Lung (tissue), 12 donors: ENCODE measurements around the gene EXO5. TPM values are rescaled to one million over a fixed set of nuclear protein-coding genes. Genes with fewer than 3 reads are reported as not detected.

Experiments used
- ATAC-seq: fragments of 200-7000 bp; cut with Tn5 transposase; one replicate; pipeline ENCODE4 v1.9.1; 2020; ENCODE audit warnings: moderate number of reproducible peaks; ENCODE audit not compliant: insufficient read depth, low FRiP score
- DNase-seq, 3 donors: peaks; one replicate each; pipeline ENCODE4 v3.0.0-alpha.2; 2013 to 2017
- H3K27ac ChIP-seq, 2 donors: one replicate each; pipeline ENCODE4 v1.5.1; 2013; ENCODE audit warnings: mild to moderate bottlenecking in 2 of 2, moderate library complexity in 2 of 2, control low read depth in 1 of 2, inconsistent platforms in 1 of 2, low read depth in 1 of 2, low read length in 1 of 2
- H3K27me3 ChIP-seq, 3 donors: one replicate each; pipeline ENCODE4 v1.5.1; 2013; ENCODE audit warnings: low read length in 2 of 3; ENCODE audit not compliant: control insufficient read depth in 3 of 3, insufficient read depth in 3 of 3
- H3K36me3 ChIP-seq, 4 donors: one replicate each; pipeline ENCODE4 v1.5.1; 2013; ENCODE audit warnings: low read length in 4 of 4, mild to moderate bottlenecking in 1 of 4, moderate library complexity in 1 of 4; ENCODE audit not compliant: control insufficient read depth in 4 of 4, insufficient read depth in 4 of 4
- H3K4me1 ChIP-seq, 5 donors: one replicate each; pipeline ENCODE4 v1.5.1; 2013; ENCODE audit warnings: low read length in 5 of 5, mild to moderate bottlenecking in 2 of 5, moderate library complexity in 1 of 5; ENCODE audit not compliant: control insufficient read depth in 5 of 5, insufficient read depth in 5 of 5
- H3K4me3 ChIP-seq: one replicate; pipeline ENCODE4 v1.5.1; 2013; ENCODE audit warnings: mild to moderate bottlenecking, control low read depth, moderate library complexity
- H3K9ac ChIP-seq, 2 donors: one replicate each; pipeline ENCODE4 v1.5.1; 2013; ENCODE audit warnings: low read length in 2 of 2, control low read depth in 1 of 2; ENCODE audit not compliant: insufficient read depth in 1 of 2
- H3K9me3 ChIP-seq, 4 donors: one replicate each; pipeline ENCODE4 v1.5.1; 2013; ENCODE audit warnings: low read length in 3 of 4, mild to moderate bottlenecking in 1 of 4, moderate library complexity in 1 of 4; ENCODE audit not compliant: control insufficient read depth in 4 of 4, insufficient read depth in 3 of 4
- WGBS, 2 donors: extraction: QIAGEN DNeasy Blood & Tissue Kit; methylation state at CpG; one replicate each; pipeline ENCODE4 v1.1.7; 2013; 5-methylcytosine and 5-hydroxymethylcytosine counted together
- polyA plus RNA-seq, 2 donors: library from polyadenylated mRNA; stranded (reverse); fragments of 200-250 nt; gene quantifications; one replicate each; pipeline ENCODE4 v1.2.1, GENCODE V29; 2013
- total RNA-seq, 2 donors: library from RNA; depleted of rRNA in 1 of 2; stranded (reverse); fragments of >200 nt in 1 of 2; gene quantifications; one replicate each; pipeline ENCODE4 v1.2.1, GENCODE V29; 2014 to 2021
- TF ChIP-seq, protein P1 (sequence below): IDR thresholded peaks from 2 replicates; pipeline ENCODE4 v1.5.1; 2012; ENCODE audit warnings: mild to moderate bottlenecking; ENCODE audit errors: control extremely low read depth, extremely low read depth
- donor health status: control.
- donor health status: control.
- donor health status: Bipolar disorder and iron deficiency.
- donor health status: healthy.
- donor health status: DM: yes; HTN: yes; CAD: no.

Gene EXO5
- total and polyA plus RNA-seq, 4 donors: 4.8 to 8.4 (median 5.2) TPM

DNA sequence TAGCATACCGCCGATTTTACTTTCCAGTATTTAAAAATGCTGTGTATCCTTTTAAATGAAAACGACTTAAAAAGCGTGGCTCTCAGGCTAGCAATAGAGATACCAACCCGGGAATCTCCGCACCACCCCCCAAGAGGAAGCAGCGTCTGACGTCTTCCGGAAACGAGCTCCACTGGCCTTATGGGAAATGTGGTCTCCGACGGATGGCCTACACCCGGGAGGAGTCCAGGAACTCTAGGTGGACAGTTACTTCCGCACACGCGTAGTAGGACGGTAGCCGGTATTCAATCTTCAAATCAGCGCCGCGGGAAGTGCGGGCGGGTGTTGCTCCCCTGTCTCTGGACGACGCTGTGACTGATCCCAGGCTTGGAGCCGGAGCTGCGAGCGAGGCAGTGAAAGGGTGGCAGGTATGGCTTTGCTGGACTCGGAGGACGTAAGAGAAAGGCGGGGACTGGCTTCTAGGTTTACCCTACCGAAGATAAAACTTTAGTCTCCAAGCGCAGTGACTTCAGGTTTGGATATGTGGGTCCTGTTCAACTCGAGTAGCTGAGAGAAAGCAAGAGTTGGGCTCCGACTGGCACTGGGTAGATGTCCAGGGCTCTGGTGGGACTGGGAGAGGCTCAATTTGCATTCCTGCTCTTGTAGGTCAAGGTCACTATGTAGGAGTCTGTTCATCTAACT lies 23.0 kb downstream of the EXO5 start, which contains the start of gene ZNF684:
Gene ZNF684 (plus strand): TSS at position 257 of the 681 bp plus-strand sequence. CDS start 1,530 bp downstream, outside the sequence.
- WGBS, 2 donors: 0% methylated on average over 35 of the region's 35 CpGs
- Histone ChIP-seq H3K9ac (peak within 1 kb of the TSS; percentile 75 to 90), H3K4me3 (peak within 1 kb of the TSS; percentile 74), H3K36me3 (peaks cover 0 to 6% (median 0%) of the 10 kb centered on the region in 4 donors), H3K27ac (peak within 1 kb of the TSS; percentile 84 to 90), H3K9me3 (no peaks in the 10 kb centered on the region), H3K4me1 (peaks cover 0 to 19% (median 3%) of the 10 kb centered on the region in 5 donors), H3K27me3 (no peaks in the 10 kb centered on the region)
- DNase-seq (peak; percentile 93 to 97 (median 96)), ATAC-seq (peak; percentile 99)
- TF ChIP-seq, protein P1, sequence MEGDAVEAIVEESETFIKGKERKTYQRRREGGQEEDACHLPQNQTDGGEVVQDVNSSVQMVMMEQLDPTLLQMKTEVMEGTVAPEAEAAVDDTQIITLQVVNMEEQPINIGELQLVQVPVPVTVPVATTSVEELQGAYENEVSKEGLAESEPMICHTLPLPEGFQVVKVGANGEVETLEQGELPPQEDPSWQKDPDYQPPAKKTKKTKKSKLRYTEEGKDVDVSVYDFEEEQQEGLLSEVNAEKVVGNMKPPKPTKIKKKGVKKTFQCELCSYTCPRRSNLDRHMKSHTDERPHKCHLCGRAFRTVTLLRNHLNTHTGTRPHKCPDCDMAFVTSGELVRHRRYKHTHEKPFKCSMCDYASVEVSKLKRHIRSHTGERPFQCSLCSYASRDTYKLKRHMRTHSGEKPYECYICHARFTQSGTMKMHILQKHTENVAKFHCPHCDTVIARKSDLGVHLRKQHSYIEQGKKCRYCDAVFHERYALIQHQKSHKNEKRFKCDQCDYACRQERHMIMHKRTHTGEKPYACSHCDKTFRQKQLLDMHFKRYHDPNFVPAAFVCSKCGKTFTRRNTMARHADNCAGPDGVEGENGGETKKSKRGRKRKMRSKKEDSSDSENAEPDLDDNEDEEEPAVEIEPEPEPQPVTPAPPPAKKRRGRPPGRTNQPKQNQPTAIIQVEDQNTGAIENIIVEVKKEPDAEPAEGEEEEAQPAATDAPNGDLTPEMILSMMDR: no peak

GRCh38 chr1:40532062-40532389 lies 23.5 kb downstream of the EXO5 start:
- DNase-seq: no peak
- peak overlapping the region; percentile 75 to 90 for H3K9ac ChIP-seq
- peaks cover 0 to 6% (median 0%) of the 10 kb centered on the region in 4 donors for H3K36me3 ChIP-seq
- no peak for ATAC-seq
- peak overlapping the region; percentile 74 for H3K4me3 ChIP-seq
- H3K4me1 ChIP-seq: peaks cover 0 to 19% (median 3%) of the 10 kb centered on the region in 5 donors
- no peaks in the 10 kb centered on the region for H3K9me3 ChIP-seq
- H3K27ac ChIP-seq: peak overlapping the region; percentile 84 to 90
- WGBS, 2 donors: 5 to 6% methylated on average over 3 of the region's 3 CpGs
- TF ChIP-seq, protein P1: no peak
- H3K27me3 ChIP-seq: no peaks in the 10 kb centered on the region

GRCh38 chr1:40532844-40533424 lies 24.4 kb downstream of the EXO5 start:
- no peak overlapping the region for H3K27ac ChIP-seq
- no peaks in the 10 kb centered on the region for H3K9me3 ChIP-seq
- TF ChIP-seq, protein P1: no peak
- H3K9ac ChIP-seq: no peak overlapping the region
- ATAC-seq (no peak), DNase-seq (peak in 2 of 3 donors; percentile 58 to 61)
- H3K27me3 ChIP-seq: no peaks in the 10 kb centered on the region
- H3K4me1 ChIP-seq: peaks cover 0 to 19% (median 3%) of the 10 kb centered on the region in 5 donors
- no peak overlapping the region for H3K4me3 ChIP-seq
- H3K36me3 ChIP-seq: peaks cover 0 to 6% (median 0%) of the 10 kb centered on the region in 4 donors
